Hematopoietic multipotent progenitor cell treated with erythropoietin and hydrocortisone succinate and interleukin-3 and kit ligand, for 4 days (in vitro differentiated cells): Measurements from ENCODE around the gene RAB5A.
"Not testable (repeated sequence)": the region's sequence is repeated elsewhere in the genome, so short reads cannot be mapped to it uniquely, and the experiment has no call there.

ENCODE experiments used
- DNase-seq: peaks from one replicate; pipeline ENCODE4 v3.0.0-alpha.2; 2015

RAB5A gene

DNA sequence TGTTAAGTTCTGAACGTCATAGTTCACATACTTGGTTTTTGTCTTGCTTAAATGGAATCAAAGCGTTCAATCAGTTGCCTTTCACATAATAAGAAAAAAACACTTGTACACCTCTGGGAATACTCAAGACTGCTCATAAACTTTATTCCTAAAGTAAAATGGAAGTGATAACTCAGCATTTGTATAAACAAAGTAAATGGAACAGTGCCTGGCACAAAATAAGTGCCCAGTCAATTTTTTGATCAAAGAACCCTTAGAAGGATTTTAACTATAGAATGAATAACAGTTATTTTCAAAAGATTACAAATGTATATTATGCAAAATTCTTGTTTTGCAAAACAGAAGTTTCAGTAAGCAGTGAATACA lies 1.3 kb downstream of the RAB5A start:
- DNase-seq: no peak

- no peak for DNase-seq
These were observed 3.4 kb downstream of the RAB5A start for GRCh38 chr3:19950316-19950715.

- no peak for DNase-seq
These were observed 7.8 kb downstream of the RAB5A start for GRCh38 chr3:19954676-19955075.

DNA sequence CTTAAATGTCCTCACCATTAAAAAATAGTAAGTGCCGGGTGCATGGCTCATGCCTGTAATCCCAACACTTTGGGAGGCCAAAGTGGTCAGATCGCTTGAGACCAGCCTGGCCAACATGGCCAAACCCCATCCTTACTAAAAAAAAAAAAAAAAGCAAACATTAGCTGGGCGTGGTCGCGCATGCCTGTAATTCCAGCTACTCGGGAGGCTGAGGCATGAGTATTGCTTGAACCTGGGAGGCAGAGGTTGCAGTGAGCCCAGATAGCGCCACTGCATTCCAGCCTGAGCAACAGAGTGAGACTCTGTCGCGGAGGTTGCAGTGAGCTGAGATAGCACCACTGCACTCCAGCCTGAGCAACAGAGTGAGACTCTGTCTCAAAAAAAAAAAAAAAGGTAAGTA lies 10.5 kb downstream of the RAB5A start:
- DNase-seq: not testable (repeated sequence)

DNA sequence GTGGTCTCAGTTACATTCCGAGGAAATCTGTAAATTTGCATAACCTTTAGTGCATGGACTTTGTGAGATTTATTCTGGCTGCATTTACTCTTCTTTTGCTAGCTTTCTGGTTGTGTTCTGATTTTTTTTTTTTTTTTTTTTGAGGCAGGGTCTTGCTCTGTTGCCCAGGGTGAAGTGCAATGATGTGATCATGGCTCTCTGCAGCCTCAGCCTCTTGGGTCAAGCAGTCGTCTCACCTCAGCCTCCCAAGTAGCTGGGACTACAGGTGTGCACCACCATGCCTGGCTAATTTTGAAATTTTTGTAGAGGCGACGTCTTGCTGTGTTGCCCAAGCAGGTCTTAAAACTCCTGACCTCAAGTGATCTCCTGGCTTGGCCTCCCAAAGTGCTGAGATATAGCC lies 12.6 kb downstream of the RAB5A start:
- DNase-seq: no peak

- peak; percentile 37 for DNase-seq
These were observed 13.8 kb downstream of the RAB5A start for GRCh38 chr3:19960696-19961095.

DNA sequence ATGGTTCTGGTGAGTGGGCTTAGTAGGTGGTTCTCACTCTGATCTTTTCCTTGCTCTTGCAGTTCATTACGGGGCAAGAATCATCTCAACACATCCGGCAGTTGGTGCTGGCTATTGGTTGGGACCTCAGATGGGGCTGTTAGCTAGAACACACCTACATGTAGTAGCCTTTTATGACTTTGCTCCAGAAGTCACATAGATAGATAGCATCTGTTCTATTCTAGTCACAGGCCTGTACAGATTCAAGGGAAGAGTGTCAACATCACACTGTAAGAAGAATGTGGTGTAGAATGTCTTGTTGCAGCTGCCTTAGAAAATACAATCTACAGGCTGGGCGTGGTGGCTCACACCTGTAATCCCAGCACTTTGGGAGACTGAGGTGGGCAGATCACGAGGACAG lies 15.1 kb downstream of the RAB5A start:
- no peak for DNase-seq

DNA sequence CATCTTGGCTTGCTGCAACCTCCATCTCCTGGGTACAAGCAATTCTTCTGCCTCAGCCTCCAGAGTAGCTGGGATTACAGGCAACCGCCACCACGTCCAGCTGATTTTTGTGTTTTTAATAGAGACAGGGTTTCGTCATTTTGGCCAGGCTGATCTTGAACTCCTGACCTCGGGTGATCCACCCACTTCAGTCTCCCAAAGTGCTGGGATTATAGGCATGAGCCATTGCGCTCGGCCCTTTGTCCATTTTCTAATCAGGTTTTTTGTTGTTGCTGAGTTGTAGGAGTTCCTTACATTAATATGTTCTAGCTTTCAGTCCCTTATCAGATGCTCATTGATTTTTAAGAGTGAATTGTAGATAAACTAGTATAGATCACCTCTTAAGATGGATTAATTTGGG lies 20.3 kb downstream of the RAB5A start:
- DNase-seq: no peak

GRCh38 chr3:19967812-19968211 lies 20.9 kb downstream of the RAB5A start:
- peak; percentile 19 for DNase-seq

DNA sequence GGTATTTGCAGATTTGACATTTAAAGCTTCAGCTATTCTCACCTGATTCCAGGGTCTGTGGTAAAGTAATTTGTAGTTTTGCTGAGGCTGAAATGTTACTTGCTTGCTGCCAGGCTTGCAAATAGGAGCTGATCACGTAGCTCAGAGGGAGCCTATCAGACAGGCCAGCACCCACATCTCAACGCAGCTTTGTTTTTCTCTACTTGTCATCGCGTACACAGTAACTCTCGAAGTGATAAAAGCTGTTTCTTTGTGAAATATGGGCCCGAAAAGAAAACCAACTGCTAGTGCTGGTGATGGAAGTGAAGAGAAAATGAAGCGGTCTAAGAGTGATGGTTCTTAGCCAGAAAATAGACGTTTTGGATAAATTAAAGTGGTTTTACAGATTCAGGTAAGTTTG lies 23.4 kb downstream of the RAB5A start:
- DNase-seq: no peak

- no peak for DNase-seq
These were observed 25.2 kb downstream of the RAB5A start for GRCh38 chr3:19972054-19972453.

GRCh38 chr3:19988904-19989303 lies 42.0 kb downstream of the RAB5A start:
- DNase-seq: not testable (repeated sequence)

DNA sequence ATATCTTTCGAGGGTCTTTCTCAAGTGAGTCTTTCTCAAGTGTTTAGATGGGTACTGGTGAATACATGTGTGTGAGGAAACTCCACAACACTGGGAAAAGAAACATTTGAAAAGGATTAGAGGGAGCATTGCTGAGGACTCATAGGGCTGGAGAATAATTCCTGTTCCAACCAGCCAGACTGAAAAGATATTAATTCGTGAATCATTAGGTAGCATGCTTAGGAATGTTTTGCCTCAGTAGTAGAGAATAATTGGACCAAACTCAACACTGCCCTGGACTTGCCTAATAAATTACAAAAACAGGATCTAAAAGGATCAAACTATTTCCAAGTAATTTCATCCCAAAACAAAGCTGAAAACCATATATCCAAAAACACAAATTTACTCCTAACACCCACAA lies 47.9 kb downstream of the RAB5A start:
- no peak for DNase-seq

DNA sequence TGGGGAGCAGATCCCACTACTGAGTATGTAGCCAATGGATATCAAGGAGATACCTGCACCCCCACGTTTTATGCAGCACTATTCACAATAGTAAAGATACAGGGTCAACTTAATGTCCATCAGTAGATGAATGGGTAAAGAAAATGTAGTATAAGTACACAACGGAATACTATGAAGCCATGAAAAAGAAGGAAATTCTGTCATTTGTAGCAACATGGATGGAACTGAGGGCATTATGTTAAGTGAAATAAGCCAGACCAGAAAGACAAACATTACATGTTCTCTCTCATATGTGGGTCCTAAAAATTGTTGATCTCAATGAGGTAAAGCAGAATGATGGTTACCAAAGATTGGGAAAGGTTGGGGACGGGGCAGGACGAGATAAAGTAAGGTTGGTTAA lies 50.6 kb downstream of the RAB5A start:
- no peak for DNase-seq

DNA sequence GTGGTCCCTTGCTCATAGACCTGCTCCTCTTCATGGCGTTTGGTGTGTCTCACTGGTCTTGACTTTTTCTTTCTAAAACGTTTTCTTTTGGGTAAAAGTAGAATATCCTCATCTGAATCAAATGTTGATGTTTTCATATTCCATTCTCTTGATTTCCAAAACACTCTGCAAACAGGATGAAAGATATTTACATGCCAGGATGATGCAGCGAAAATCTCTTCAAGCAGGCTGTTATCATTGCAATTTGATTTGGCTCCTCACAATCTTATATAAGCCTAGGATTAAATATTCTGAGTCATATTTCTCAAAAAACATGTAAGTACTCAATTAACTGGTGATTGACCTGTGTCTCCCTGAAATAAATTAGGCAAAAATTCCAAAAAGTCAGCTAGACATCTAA lies 55.0 kb downstream of the RAB5A start:
- DNase-seq: no peak

DNA sequence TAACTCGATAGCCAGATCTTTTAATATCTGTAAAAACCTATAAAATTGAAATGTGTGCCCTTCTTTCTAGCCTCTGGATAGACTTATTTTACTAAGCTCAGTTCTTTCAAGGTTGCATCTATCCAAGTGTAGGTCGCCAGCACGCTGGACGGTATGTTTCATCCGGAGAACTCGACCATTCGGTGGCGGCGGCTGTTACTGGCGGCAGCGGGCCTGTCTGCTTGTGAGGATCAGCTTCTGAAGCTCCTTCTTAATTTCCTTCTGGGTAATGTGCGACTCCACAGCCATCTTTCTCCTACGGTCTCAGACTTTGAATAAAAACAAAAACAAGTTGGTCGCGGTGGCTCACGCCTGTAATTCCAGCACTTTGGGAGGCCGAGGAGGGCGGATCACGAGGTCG lies 61.1 kb downstream of the RAB5A start:
- no peak for DNase-seq

DNA sequence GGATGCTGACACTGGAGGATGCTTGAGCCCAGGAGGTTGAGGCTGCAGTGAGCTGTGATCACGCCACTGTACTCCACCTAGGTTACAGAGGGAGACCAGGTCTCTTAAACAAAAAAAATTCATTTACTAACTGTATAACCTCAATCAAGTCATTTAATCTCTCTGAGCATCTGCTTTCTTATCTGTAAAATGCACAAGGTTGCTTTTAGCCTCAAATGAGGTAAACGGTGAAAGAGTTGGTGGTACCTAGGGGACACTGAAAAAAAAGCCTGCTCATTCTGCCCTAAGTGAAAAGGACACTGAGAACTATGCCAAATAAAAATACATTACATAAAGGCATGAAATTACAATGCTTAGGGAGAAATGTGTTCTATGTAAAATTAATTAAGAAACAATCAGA lies 61.7 kb downstream of the RAB5A start:
- peak; percentile 60 for DNase-seq

DNA sequence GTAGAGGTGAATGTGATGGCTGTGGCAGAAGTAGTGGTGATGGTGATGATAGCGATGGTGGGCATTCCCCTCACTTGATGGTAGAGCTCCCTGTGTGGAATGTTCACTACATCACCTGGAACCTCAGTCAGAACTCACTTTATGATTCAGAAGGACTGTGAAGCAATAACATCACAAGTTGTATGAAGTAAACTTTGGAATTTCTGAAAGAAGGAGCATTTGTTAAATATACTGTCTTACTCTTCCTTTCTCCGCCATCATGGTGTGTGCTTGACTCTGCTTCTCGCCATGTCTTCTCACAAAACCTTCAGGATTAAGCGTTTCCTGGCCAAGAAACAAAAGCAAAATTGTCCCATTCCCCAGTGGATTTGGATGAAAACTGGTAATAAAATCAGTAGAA lies 65.3 kb downstream of the RAB5A start, which contains the start of gene PP2D1:
TSS of gene PP2D1 (minus strand) at position 101 of the 400 bp plus-strand sequence. CDS start 192 bp downstream, outside the sequence.
- no peak for DNase-seq

DNA sequence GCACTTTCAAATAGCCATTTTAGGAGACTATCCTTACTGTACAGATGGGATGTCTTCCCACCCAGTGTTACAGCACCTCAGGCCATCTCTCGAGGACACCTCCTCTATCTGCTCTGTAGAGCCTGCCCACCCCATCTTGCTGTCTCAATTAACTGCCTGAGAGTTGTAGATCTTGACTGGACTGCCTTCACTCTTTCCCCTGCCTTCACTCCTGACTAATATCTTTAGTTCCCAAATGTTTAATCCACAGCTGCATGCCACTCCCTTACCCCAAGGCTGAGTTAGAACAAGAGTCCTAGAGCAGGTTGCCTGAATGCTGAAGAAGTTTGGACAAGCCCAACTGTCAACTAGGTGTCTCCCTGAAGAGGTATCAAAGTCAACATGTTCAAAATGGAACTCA lies 66.5 kb downstream of the RAB5A start:
- DNase-seq: peak; percentile 45

- peak; percentile 87 for DNase-seq
These were observed 68.6 kb downstream of the RAB5A start for GRCh38 chr3:20015525-20015924.

DNA sequence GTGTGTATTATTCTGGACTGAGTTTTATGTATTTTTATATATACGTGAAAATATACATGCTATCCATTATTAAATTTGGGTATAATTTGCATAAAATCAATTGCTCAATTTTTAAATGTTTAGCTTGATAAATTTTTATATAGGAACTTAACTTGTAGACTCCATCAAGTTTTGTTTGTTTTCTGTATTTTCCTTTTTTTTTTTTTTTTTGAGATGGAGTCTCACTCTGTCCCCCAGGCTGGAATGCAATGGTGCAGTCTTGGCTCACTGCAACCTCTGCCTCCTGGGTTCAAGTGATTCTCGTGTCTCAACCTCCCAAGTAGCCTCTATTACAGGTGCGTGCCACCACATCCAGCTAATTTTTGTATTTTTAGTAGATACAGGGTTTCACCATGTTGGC lies 69.2 kb downstream of the RAB5A start:
- DNase-seq: not testable (repeated sequence)

GRCh38 chr3:20022954-20023622 lies 76.2 kb downstream of the RAB5A start:
- DNase-seq: peak; percentile 94

DNA sequence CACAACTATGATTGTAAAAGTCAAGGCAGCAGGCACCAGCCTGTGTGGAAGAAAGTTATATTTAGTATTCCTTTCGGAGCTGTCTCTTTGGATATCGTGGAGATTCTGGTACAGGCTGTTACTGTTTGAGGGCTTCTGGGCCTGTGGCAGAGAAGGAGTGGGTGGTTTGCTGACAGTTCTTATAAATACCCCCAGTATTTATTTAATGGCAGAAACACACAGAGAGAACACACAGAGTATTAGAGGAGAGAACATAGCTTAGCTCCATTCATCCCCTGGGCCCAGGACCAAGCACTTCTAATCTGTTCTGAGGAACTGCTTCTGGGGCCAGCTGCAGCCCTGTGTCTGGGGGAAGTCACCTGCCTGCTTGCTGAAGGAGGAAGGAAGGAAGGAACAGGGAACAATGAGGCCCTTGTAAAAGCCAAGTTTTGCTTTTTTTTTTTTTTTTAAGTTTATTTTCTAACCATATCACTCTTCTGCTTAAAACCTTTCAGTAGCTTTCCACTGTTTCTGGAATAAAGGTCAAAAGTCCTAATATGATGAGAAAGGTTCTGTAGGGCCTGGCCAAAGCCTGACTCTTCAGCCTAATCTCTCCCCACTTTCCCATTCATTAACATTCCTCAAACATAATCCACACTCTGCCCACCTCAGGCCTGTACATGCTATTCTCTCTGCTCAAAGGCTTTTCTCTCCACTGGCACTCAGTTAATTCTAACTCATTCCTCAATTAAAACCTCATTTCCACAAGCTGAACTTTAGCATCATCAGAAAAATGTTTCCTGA lies 76.9 kb downstream of the RAB5A start:
- peak; percentile 69 for DNase-seq

GRCh38 chr3:20027136-20027535 lies 80.2 kb downstream of the RAB5A start:
- DNase-seq: no peak

- no peak for DNase-seq
These were observed 82.0 kb downstream of the RAB5A start for GRCh38 chr3:20028905-20029331.
